ENCODE measurements around the gene PAMR1. TPM values are rescaled to one million over a fixed set of nuclear protein-coding genes. Genes with fewer than 3 reads are reported as not detected.

PAMR1 gene
- total RNA-seq, 1 donor from 2014 or later, result 3.8 TPM

- no peak for DNase-seq (ENCODE audit: low read depth)
Observed at GRCh38 chr11:35461917-35462538, 63.4 kb downstream of the PAMR1 start.

- DNase-seq (ENCODE audit: low read depth), result no peak
Observed at GRCh38 chr11:35459489-35459888, 65.9 kb downstream of the PAMR1 start.

GRCh38 chr11:35458846-35459245 is 66.6 kb downstream of the PAMR1 start:
- no peak for DNase-seq (ENCODE audit: low read depth)

GRCh38 chr11:35454362-35454761 is 71.1 kb downstream of the PAMR1 start:
- no peak for DNase-seq (ENCODE audit: low read depth)

- DNase-seq (ENCODE audit: low read depth), result no peak
Observed at GRCh38 chr11:35436581-35437250, 88.7 kb downstream of the PAMR1 start.

- DNase-seq (ENCODE audit: low read depth), result no peak
Observed at GRCh38 chr11:35433588-35433987, 91.8 kb downstream of the PAMR1 start.

- DNase-seq (ENCODE audit: low read depth), result no peak
Observed at GRCh38 chr11:35432464-35432863, 93.0 kb downstream of the PAMR1 start.

GRCh38 chr11:35427071-35427470 is 98.3 kb downstream of the PAMR1 start:
- peak; percentile 59 for DNase-seq (ENCODE audit: low read depth)

- no peak for DNase-seq (ENCODE audit: low read depth)
Observed at GRCh38 chr11:35426351-35426750, 99.1 kb downstream of the PAMR1 start.

GRCh38 chr11:35425603-35426212 is 99.7 kb downstream of the PAMR1 start:
- peak; percentile 43 for DNase-seq (ENCODE audit: low read depth)

GRCh38 chr11:35424157-35424940 is 101.1 kb downstream of the PAMR1 start:
- DNase-seq (ENCODE audit: low read depth), result peak; percentile 79

- no peak for DNase-seq (ENCODE audit: low read depth)
Observed at GRCh38 chr11:35420371-35420770, 105.0 kb downstream of the PAMR1 start.

- no peak for DNase-seq (ENCODE audit: low read depth)
Observed at GRCh38 chr11:35419830-35420333, 105.5 kb downstream of the PAMR1 start.

- peak; percentile 42 for DNase-seq (ENCODE audit: low read depth)
Observed at GRCh38 chr11:35419184-35419829, 106.1 kb downstream of the PAMR1 start, which contains the start of gene SLC1A2. Gene SLC1A2 (minus strand): TSS chr11:35419558. CDS start chr11:35418966, 592 bp downstream.

- peak; percentile 29 for DNase-seq (ENCODE audit: low read depth)
Observed at GRCh38 chr11:35418282-35419183, 106.9 kb downstream of the PAMR1 start.

GRCh38 chr11:35415487-35415886 is 109.9 kb downstream of the PAMR1 start:
- DNase-seq (ENCODE audit: low read depth), result no peak

GRCh38 chr11:35414776-35415175 is 110.6 kb downstream of the PAMR1 start:
- no peak for DNase-seq (ENCODE audit: low read depth)

- no peak for DNase-seq (ENCODE audit: low read depth)
Observed at GRCh38 chr11:35414311-35414710, 111.1 kb downstream of the PAMR1 start.

- DNase-seq (ENCODE audit: low read depth), result peak; percentile 14
Observed at GRCh38 chr11:35413598-35413997, 111.8 kb downstream of the PAMR1 start.

- peak; percentile 25 for DNase-seq (ENCODE audit: low read depth)
Observed at GRCh38 chr11:35412285-35412684, 113.1 kb downstream of the PAMR1 start.

All from myocyte (in vitro differentiated cells).